A673 (cell line): ENCODE data around the gene NOL8.

Source experiments
- EZH2 ChIP-seq: fragments of 200-600 bp; sonication (generic); IDR thresholded peaks from 2 replicates; pipeline ENCODE4 v1.6.1; 2017; ENCODE audit warnings: borderline replicate concordance, low read depth, mild to moderate bottlenecking, mixed read lengths, antibody characterized with exemption, low read length; ENCODE audit not compliant: poor library complexity, severe bottlenecking
- TF ChIP-seq, protein P1 (sequence below): fragments of 300-800, 200-600 bp; sonication (generic); conservative IDR thresholded peaks from 2 replicates; pipeline ENCODE4 v1.5.1; 2017; ENCODE audit warnings: low read depth, mild to moderate bottlenecking, antibody characterized with exemption, low read length, moderate library complexity, mixed read lengths

DNA sequence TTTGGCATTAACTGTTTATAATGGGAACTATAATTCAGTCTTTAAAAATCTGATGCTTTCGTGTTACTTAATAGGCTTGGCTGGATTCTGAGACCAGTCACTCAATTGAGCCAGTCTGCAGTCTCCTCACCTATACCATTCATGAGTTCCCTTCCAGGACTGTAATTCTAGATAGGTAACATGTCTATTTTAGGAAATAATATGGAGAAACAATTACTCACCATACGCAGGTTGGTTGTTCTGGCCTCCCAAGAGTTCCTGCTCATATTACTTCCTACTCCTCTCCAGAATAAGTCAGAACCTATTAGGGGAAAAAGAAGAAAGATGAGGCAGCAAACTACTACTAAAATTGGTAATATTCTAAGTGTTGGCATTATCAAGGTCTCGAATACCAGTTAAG is 27.1 kb downstream of the NOL8 start:
- TF ChIP-seq, protein P1, sequence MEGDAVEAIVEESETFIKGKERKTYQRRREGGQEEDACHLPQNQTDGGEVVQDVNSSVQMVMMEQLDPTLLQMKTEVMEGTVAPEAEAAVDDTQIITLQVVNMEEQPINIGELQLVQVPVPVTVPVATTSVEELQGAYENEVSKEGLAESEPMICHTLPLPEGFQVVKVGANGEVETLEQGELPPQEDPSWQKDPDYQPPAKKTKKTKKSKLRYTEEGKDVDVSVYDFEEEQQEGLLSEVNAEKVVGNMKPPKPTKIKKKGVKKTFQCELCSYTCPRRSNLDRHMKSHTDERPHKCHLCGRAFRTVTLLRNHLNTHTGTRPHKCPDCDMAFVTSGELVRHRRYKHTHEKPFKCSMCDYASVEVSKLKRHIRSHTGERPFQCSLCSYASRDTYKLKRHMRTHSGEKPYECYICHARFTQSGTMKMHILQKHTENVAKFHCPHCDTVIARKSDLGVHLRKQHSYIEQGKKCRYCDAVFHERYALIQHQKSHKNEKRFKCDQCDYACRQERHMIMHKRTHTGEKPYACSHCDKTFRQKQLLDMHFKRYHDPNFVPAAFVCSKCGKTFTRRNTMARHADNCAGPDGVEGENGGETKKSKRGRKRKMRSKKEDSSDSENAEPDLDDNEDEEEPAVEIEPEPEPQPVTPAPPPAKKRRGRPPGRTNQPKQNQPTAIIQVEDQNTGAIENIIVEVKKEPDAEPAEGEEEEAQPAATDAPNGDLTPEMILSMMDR = no peak
- no peak for TF ChIP-seq EZH2
